ENCODE data around the gene AMMECR1L.

The AMMECR1L gene

GRCh38 chr2:127872354-127872753, 13.4 kb downstream of the AMMECR1L start:
- Histone ChIP-seq H3K27ac (peak overlapping the region; percentile 65), H3K36me3 (peaks cover 50% of the 10 kb centered on the region), H3K4me3 (ENCODE audit: low read depth in 1 of 2, low read length in 1 of 2) (no peak overlapping the region), H3K9me3 (no peaks in the 10 kb centered on the region), H3K4me1 (ENCODE audit: control insufficient read depth in 1 of 2, insufficient read depth in 1 of 2, low read depth in 1 of 2, low read length in 1 of 2) (peaks cover 10% of the 10 kb centered on the region in 2 experiments), H3K27me3 (no peaks in the 10 kb centered on the region)
- TF ChIP-seq CTCF (IDR thresholded peaks at IDR 0.05): no peak

- H3K4me3 ChIP-seq (ENCODE audit: low read depth in 1 of 2, low read length in 1 of 2): no peak overlapping the region
- peaks cover 0 to 3% of the 10 kb centered on the region in 2 experiments for H3K4me1 ChIP-seq (ENCODE audit: control insufficient read depth in 1 of 2, insufficient read depth in 1 of 2, low read depth in 1 of 2, low read length in 1 of 2)
- no peaks in the 10 kb centered on the region for H3K27me3 ChIP-seq
- no peak for TF ChIP-seq CTCF (IDR thresholded peaks at IDR 0.05)
- H3K27ac ChIP-seq: no peak overlapping the region
- H3K9me3 ChIP-seq: no peaks in the 10 kb centered on the region
- H3K36me3 ChIP-seq: peaks cover 88% of the 10 kb centered on the region
These were observed 19.8 kb downstream of the AMMECR1L start for GRCh38 chr2:127865926-127866325.

DNA sequence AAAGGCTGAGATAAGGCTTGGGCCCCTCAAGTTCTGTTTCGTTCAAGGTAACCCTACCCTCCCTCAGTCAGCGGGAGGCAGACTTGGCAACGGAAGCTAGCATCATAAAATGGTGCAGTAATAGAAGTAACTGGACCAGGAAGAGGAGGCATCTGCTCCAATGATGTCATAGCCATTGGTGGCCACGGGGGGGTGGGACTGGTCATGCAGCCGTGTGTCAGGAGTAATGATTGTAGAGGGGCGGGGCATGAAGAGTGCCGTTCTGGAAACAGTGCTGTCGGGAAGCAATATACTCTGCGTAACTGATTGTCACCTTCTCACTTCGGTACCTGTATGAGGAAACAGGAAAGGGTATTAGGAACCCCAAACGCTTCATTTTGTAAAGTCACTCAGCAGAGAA, 20.9 kb downstream of the AMMECR1L start:
- peaks cover 0 to 5% of the 10 kb centered on the region in 2 experiments for H3K4me1 ChIP-seq (ENCODE audit: control insufficient read depth in 1 of 2, insufficient read depth in 1 of 2, low read depth in 1 of 2, low read length in 1 of 2)
- H3K27ac ChIP-seq: no peak overlapping the region
- no peaks in the 10 kb centered on the region for H3K9me3 ChIP-seq
- no peak for TF ChIP-seq CTCF (IDR thresholded peaks at IDR 0.05)
- no peaks in the 10 kb centered on the region for H3K27me3 ChIP-seq
- H3K36me3 ChIP-seq: peaks cover 78% of the 10 kb centered on the region
- H3K4me3 ChIP-seq (ENCODE audit: low read depth in 1 of 2, low read length in 1 of 2): no peak overlapping the region

DNA sequence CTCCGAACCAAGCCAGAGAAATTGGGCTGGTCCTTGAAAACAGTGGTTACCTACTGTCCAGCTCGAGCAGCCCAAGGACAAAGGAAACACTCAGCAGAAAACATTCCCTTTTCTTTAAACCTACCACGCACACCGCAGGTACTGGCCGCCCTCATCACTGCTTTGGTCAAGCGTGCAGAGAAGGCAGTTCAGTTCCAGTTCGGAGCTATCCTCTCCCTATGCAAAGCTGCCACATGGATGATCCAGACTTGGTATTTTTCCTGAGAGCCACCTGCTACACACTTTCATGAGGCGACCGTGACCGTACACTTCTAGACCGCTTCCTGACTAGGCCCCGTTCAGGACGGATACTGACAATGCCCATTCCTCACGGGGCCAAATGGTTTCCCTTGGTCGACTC, 23.5 kb downstream of the AMMECR1L start:
- no peak overlapping the region for H3K27ac ChIP-seq
- peaks cover 19 to 22% of the 10 kb centered on the region in 2 experiments for H3K4me1 ChIP-seq (ENCODE audit: control insufficient read depth in 1 of 2, insufficient read depth in 1 of 2, low read depth in 1 of 2, low read length in 1 of 2)
- H3K36me3 ChIP-seq: peaks cover 53% of the 10 kb centered on the region
- H3K27me3 ChIP-seq: no peaks in the 10 kb centered on the region
- no peak overlapping the region for H3K4me3 ChIP-seq (ENCODE audit: low read depth in 1 of 2, low read length in 1 of 2)
- no peak for TF ChIP-seq CTCF (IDR thresholded peaks at IDR 0.05)
- H3K9me3 ChIP-seq: no peaks in the 10 kb centered on the region

GRCh38 chr2:127860130-127860529, 25.6 kb downstream of the AMMECR1L start:
- no peaks in the 10 kb centered on the region for H3K9me3 ChIP-seq
- peaks cover 32% of the 10 kb centered on the region for H3K36me3 ChIP-seq
- no peak overlapping the region for H3K4me3 ChIP-seq (ENCODE audit: low read depth in 1 of 2, low read length in 1 of 2)
- H3K27me3 ChIP-seq: no peaks in the 10 kb centered on the region
- H3K27ac ChIP-seq: no peak overlapping the region
- TF ChIP-seq CTCF (IDR thresholded peaks at IDR 0.05): no peak
- peaks cover 25 to 29% of the 10 kb centered on the region in 2 experiments for H3K4me1 ChIP-seq (ENCODE audit: control insufficient read depth in 1 of 2, insufficient read depth in 1 of 2, low read depth in 1 of 2, low read length in 1 of 2)

DNA sequence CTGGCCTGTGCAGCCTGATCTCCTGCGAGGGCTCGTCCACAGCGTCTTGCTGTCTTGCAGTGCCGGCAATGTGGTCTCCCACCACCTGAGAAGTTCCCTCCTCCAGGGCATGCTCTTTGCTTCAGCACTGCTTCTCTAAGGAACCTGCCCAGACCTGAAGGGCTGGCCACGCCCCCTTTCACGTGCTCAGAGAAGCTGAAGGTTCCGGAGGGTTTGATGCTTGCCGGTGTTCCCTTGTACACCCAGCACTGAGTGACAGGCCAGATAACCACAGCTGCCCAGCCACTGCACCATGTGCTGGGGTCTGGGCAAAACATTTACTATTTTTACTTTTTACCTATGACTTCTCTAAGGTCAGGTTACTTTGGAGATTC, 26.1 kb downstream of the AMMECR1L start:
- H3K36me3 ChIP-seq: peaks cover 28% of the 10 kb centered on the region
- peaks cover 25 to 29% of the 10 kb centered on the region in 2 experiments for H3K4me1 ChIP-seq (ENCODE audit: control insufficient read depth in 1 of 2, insufficient read depth in 1 of 2, low read depth in 1 of 2, low read length in 1 of 2)
- H3K27me3 ChIP-seq: no peaks in the 10 kb centered on the region
- no peak for TF ChIP-seq CTCF (IDR thresholded peaks at IDR 0.05)
- H3K27ac ChIP-seq: no peak overlapping the region
- no peak overlapping the region for H3K4me3 ChIP-seq (ENCODE audit: low read depth in 1 of 2, low read length in 1 of 2)
- H3K9me3 ChIP-seq: no peaks in the 10 kb centered on the region

Measured in neutrophil (primary cell).